K562 (cell line): ENCODE data around the gene BAIAP2. TPM values are rescaled to one million over a fixed set of nuclear protein-coding genes. Genes with fewer than 3 reads are reported as not detected.

Experiments
- DEAF1 ChIP-seq: fragments of 450-650 bp; formaldehyde crosslinking; IDR thresholded peaks from 2 replicates; pipeline ENCODE4 v1.4.0; 2020; ENCODE audit warnings: mild to moderate bottlenecking, moderate library complexity
- E2F3 ChIP-seq: fragments of 250-450 bp; sonication (Bioruptor Pico); IDR thresholded peaks from 2 replicates; pipeline ENCODE4 v1.4.0; 2020; ENCODE audit warnings: mild to moderate bottlenecking
- EGR1 ChIP-seq: fragments of 450-650 bp; conservative IDR thresholded peaks from 2 replicates; pipeline ENCODE4 v1.6.1; 2017; ENCODE audit warnings: mild to moderate bottlenecking
- EHMT2 ChIP-seq: fragments of 450-650 bp; IDR thresholded peaks from 2 replicates; pipeline ENCODE4 v1.6.1; 2018; ENCODE audit warnings: antibody characterized with exemption
- KLF10 ChIP-seq: fragments of 250-450 bp; sonication (Bioruptor Pico); IDR thresholded peaks from 2 replicates; pipeline ENCODE4 v1.6.1; 2021; ENCODE audit warnings: matching md5 sums
- LARP7 ChIP-seq: fragments of 450-650 bp; IDR thresholded peaks from 2 replicates; pipeline ENCODE4 v1.6.1; 2016
- MECOM ChIP-seq: fragments of 250-450 bp; sonication (Bioruptor Pico); IDR thresholded peaks from 2 replicates; pipeline ENCODE4 v1.8.0; 2022; ENCODE audit warnings: inconsistent platforms
- PHTF2 ChIP-seq: fragments of 250-450 bp; sonication (Bioruptor Pico); IDR thresholded peaks from 2 replicates; pipeline ENCODE4 v1.5.0; 2021; ENCODE audit warnings: mild to moderate bottlenecking
- PTBP1 ChIP-seq: fragments of 200-400 bp; formaldehyde crosslinking; IDR thresholded peaks from 2 replicates; pipeline ENCODE4 v1.6.1; 2017; ENCODE audit warnings: low read depth, low read length
- RBBP5 ChIP-seq: fragments of 200-600 bp; sonication (generic); IDR thresholded peaks from 2 replicates; pipeline ENCODE4 v1.6.1; 2012; ENCODE audit warnings: borderline replicate concordance, mild to moderate bottlenecking, low read length, control low read depth, inconsistent platforms; ENCODE audit not compliant: insufficient read depth, poor library complexity, severe bottlenecking
- RBM22 ChIP-seq: fragments of 200-400 bp; formaldehyde crosslinking; IDR thresholded peaks from 2 replicates; pipeline ENCODE4 v1.6.1; 2018; ENCODE audit warnings: low read length, low read depth; ENCODE audit not compliant: poor library complexity, severe bottlenecking
- SMARCE1 ChIP-seq: fragments of 450-650 bp; IDR thresholded peaks from 2 replicates; pipeline ENCODE4 v1.7.1; 2016; ENCODE audit warnings: mild to moderate bottlenecking
- SP1 ChIP-seq: sonication (generic); formaldehyde crosslinking; IDR thresholded peaks from 2 replicates; pipeline ENCODE4 v1.8.1; 2022; ENCODE audit warnings: mild to moderate bottlenecking, missing genetic modification reagents
- TRIM24 ChIP-seq, 2 experiments: fragments of 450-650 bp; IDR thresholded peaks; 2 replicates each; pipeline ENCODE4 v1.6.1; 2016
- ZNF3 ChIP-seq: fragments of 250-450 bp; sonication (Bioruptor Pico); IDR thresholded peaks from 2 replicates; pipeline ENCODE4 v1.5.0; 2021; ENCODE audit warnings: mild to moderate bottlenecking, moderate library complexity
- polyA plus RNA-seq, 8 experiments: library from polyadenylated mRNA; depleted of rRNA in 4 of 8; stranded (reverse) in 5 of 8; unstranded in 3 of 8; fragments of >200 nt; fragmentation: Nextera tagmentation in 2 of 8; fragmentation: Illumina TruSeq in 1 of 8; extraction: Ambion mirVana in 2 of 8; extraction: Trizol in 1 of 8; gene quantifications; 2 replicates each; pipeline versions ENCODE4 v1.2.1 to v1.2.3, GENCODE V29; 2011 to 2014; ENCODE audit warnings: inconsistent platforms in 1 of 8, missing spikeins in 1 of 8
- total RNA-seq, 7 experiments: library from RNA; depleted of rRNA in 6 of 7; stranded (reverse); fragments of >200 nt in 6 of 7; fragmentation: Illumina TruSeq in 2 of 7; extraction: Trizol in 2 of 7; gene quantifications; 2 replicates each; pipeline versions ENCODE4 v1.2.1 to v1.2.3, GENCODE V29; 2011 to 2021; ENCODE audit warnings: low replicate concordance in 1 of 7
- TF ChIP-seq, protein P1 (sequence below): fragments of 150-350 bp; conservative IDR thresholded peaks from 2 replicates; pipeline ENCODE4 v1.6.1; 2014; ENCODE audit warnings: low read length

BAIAP2 gene
- total and polyA plus RNA-seq, 9 of the 15 experiments (the other 6 are each of a cell fraction or from before 2014, with no cell fraction given): 2.3 to 51.6 (median 18.4) TPM

- no peak for TF ChIP-seq PHTF2 (CRISPR knock-in tag)
- TF ChIP-seq RBBP5: no peak
- TF ChIP-seq SMARCE1: peak; percentile 91
- no peak for TF ChIP-seq ZNF3 (CRISPR knock-in tag)
- TF ChIP-seq, protein P1, sequence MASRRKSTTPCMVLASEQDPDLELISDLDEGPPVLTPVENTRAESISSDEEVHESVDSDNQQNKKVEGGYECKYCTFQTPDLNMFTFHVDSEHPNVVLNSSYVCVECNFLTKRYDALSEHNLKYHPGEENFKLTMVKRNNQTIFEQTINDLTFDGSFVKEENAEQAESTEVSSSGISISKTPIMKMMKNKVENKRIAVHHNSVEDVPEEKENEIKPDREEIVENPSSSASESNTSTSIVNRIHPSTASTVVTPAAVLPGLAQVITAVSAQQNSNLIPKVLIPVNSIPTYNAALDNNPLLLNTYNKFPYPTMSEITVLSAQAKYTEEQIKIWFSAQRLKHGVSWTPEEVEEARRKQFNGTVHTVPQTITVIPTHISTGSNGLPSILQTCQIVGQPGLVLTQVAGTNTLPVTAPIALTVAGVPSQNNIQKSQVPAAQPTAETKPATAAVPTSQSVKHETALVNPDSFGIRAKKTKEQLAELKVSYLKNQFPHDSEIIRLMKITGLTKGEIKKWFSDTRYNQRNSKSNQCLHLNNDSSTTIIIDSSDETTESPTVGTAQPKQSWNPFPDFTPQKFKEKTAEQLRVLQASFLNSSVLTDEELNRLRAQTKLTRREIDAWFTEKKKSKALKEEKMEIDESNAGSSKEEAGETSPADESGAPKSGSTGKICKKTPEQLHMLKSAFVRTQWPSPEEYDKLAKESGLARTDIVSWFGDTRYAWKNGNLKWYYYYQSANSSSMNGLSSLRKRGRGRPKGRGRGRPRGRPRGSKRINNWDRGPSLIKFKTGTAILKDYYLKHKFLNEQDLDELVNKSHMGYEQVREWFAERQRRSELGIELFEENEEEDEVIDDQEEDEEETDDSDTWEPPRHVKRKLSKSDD: no peak
- no peak for TF ChIP-seq LARP7
- no peak for TF ChIP-seq EHMT2
- no peak for TF ChIP-seq PTBP1
- TF ChIP-seq KLF10 (CRISPR knock-in tag): no peak
- peak; percentile 50 for TF ChIP-seq EGR1
- peak; percentile 34; the same call in 1 of the 2 replicates for TF ChIP-seq SP1 (CRISPR knock-in tag)
- 0 out of 2 replicates have a peak, but pooled peaks have one; percentile 47 for TF ChIP-seq MECOM (CRISPR knock-in tag)
- TF ChIP-seq E2F3 (CRISPR knock-in tag): no peak
- TF ChIP-seq TRIM24 (IDR thresholded peaks at IDR 0.05): peak; percentile 9 to 69; a peak in 3 of 4 replicates
- TF ChIP-seq DEAF1 (CRISPR knock-in tag): no peak
- peak; percentile 94 for TF ChIP-seq RBM22
Measured at GRCh38 chr17:81094509-81095382, 59.8 kb downstream of the BAIAP2 start (continued).
